Astrocyte (in vitro differentiated cells and primary cell): ENCODE data around the gene SH3GL3.
A peak's percentile ranks its signal among the peaks of the same experiment; 100 is the strongest.

Source experiments
- EZH2 ChIP-seq: IDR thresholded peaks from 2 replicates; pipeline ENCODE4 v1.6.1; 2012; ENCODE audit warnings: mild to moderate bottlenecking, low read length, inconsistent platforms; ENCODE audit not compliant: insufficient read depth
- TF ChIP-seq, protein P1 (sequence below): IDR thresholded peaks from 2 replicates; pipeline ENCODE4 v1.5.1; 2011; ENCODE audit warnings: low read depth, mild to moderate bottlenecking, inconsistent platforms, low read length, moderate library complexity; ENCODE audit not compliant: insufficient read depth

DNA sequence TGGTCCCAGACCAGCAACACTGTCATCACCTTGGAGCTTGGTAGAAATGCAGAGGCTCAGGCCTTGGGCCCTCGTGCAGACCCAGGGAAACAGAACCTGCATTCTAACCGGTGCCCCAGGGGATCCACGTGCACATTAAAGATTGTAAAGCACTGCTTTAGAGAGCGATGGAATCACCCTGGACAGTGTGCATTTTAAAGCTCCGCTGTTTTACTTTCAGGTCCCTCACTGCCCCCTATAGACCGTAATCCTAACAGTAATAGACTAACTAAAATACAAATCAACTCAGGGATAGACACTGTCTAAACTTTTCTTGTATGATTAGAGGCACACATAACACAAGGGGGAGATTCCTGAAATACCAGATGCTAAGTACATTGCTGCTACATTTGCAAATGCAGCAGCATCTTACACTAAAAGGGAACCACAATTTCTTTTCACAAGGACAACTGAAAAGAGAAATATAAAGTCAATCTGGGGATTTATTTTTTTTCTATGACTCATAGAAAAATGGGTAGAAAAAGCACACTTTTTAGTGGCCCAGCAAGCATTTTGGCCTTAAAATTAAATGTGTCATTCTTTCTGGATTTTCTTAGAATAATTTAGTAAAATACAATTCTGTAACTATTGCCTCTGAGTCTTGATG is 10.5 kb upstream of the SH3GL3 start:
- TF ChIP-seq, protein P1, sequence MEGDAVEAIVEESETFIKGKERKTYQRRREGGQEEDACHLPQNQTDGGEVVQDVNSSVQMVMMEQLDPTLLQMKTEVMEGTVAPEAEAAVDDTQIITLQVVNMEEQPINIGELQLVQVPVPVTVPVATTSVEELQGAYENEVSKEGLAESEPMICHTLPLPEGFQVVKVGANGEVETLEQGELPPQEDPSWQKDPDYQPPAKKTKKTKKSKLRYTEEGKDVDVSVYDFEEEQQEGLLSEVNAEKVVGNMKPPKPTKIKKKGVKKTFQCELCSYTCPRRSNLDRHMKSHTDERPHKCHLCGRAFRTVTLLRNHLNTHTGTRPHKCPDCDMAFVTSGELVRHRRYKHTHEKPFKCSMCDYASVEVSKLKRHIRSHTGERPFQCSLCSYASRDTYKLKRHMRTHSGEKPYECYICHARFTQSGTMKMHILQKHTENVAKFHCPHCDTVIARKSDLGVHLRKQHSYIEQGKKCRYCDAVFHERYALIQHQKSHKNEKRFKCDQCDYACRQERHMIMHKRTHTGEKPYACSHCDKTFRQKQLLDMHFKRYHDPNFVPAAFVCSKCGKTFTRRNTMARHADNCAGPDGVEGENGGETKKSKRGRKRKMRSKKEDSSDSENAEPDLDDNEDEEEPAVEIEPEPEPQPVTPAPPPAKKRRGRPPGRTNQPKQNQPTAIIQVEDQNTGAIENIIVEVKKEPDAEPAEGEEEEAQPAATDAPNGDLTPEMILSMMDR, result peak; percentile 61
- TF ChIP-seq EZH2, result no peak
